Retinal pigment epithelial cell (primary cell): ENCODE measurements around the gene WDR35.

Experiments
- DNase-seq: peaks from one replicate; pipeline ENCODE4 v3.0.0-alpha.2; 2010; ENCODE audit warnings: low read depth
- H3K4me3 ChIP-seq: 2 replicates; pipeline ENCODE4 v1.5.1; 2011; ENCODE audit warnings: mild to moderate bottlenecking, low read length, control low read depth, moderate library complexity
- CTCF ChIP-seq: conservative IDR thresholded peaks from 2 replicates; pipeline ENCODE4 v1.5.1; 2011; ENCODE audit warnings: low read depth, low read length, control low read depth, inconsistent platforms

WDR35 gene

GRCh38 chr2:20030224-20030623 is 40.3 kb upstream of the WDR35 start:
- DNase-seq: no peak
- H3K4me3 ChIP-seq: no peak overlapping the region
- no peak for TF ChIP-seq CTCF

DNA sequence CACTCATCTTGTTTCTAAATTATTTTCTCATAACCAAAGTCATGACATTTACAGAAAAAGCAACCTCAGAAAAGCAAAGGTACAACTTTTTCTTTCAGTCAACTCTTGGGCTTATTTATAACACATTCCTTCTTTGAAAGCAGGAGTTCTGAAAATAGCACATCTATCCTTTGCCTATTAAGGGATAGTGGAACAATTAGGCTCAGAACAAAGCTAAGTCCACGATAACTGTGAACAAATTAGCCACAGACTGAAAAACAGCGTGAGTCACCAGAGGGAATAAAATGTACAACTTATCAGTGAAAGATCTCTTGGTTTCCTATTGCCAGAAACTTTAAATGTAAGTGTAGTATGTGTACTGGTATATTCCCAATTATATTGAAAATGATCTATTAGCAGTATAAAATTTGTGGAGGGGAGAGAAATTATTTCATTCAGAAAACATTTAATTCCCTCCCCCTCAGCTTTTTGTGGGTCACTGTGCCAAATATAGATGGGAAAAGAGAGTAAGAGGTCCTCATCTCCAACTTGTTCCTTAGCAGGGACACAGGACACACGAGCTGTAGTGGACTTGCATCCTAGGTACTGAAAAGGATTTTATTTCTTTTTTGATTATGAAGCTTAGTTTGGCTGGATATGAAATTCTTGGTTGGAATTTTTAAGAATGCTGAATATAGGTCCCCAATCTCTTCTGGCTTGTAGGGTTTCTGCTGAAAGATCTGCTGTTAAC is 38.0 kb upstream of the WDR35 start:
- TF ChIP-seq CTCF: no peak

GRCh38 chr2:20027260-20027677 is 37.4 kb upstream of the WDR35 start:
- no peak overlapping the region for H3K4me3 ChIP-seq
- no peak for TF ChIP-seq CTCF
- DNase-seq: no peak

More for the DNA sequence above, 38.0 kb upstream of the WDR35 start:
- peak; percentile 69 for DNase-seq
- H3K4me3 ChIP-seq: no peak overlapping the region

DNA sequence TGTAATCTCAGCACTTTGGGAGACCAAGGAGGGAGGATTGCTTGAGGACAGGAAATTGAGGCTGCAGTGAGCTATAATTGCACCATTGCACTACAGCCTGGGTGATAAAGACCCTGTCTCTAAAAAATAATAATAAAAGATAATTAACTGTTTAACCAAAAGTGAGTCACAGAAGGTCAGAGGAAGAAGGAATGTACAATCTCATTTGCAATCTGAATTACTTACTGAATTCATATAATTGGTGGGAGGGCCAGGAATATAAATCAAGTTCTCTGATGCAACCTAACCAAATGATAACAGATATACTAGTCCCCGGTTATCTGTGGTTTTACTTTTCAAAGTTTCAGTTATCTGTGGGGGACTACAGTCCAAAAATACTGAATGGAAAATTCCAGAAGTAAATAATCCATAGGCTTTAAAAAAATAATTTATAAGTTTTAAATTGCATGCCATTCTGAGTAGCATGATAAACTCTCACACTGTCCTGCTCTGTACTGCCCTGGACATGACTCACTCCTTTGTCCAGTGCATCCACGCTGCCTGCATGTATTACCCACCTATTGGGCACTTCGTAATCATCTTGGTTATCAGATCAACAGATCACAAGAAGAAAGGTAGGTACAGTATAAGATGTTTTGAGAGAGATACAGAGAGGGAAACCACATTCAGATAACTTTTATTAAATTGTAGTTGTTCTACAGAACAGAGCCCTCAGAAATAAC is 35.3 kb upstream of the WDR35 start:
- no peak for DNase-seq
- no peak for TF ChIP-seq CTCF
- no peak overlapping the region for H3K4me3 ChIP-seq

DNA sequence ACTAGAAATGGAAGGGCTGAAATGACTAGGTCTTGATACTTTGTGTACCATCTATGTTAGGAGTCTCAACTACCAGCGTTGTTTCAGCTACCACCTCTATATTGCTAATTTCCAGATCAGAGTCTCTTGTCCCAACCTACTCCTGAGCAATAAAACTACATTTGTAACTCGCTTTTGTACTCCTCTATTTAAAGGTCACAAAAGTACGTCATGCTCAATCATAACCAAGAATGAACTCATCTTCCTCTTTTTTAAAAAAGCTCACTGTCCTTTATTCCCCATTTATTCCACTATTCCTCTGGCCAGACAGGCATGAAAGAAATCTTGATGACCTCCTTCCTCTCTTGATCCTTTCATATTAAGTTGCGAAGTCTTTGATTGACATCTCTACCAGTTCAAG is 33.8 kb upstream of the WDR35 start:
- no peak for DNase-seq
- no peak overlapping the region for H3K4me3 ChIP-seq
- no peak for TF ChIP-seq CTCF

DNA sequence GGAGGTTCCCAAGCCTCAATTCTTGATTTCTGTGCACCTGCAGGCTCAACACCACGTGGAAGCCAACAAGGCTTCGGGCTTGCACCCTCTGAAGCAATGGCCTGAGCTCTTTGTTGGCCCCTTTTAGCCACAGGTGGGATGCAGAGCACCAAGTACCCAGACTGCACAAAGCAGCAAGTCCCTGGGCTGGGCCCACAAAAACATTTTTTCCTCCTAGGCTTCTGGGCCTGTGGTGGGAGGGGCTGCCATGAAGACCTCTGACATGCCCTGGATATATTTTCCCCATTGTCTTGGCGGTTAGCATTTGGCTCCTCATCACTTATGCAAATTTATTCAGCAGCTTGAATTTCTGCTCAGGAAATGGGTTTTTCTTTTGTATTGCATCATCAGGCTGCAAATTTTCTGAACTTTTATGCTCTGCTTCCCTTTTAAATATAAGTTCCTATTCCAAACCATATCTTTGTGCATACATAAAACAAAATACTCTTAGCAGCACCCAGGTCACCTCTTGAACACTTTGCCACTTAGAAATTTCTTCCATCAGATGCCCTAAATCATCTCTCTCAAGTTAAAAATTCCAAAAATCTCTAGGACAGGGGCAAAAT is 31.6 kb upstream of the WDR35 start:
- DNase-seq: no peak
- no peak for TF ChIP-seq CTCF
- H3K4me3 ChIP-seq: no peak overlapping the region
